GM18519 (cell line): ENCODE data around the gene SMLR1.

Source experiments
- ATAC-seq: cut with Tn5 transposase; IDR thresholded peaks from one replicate; pipeline ENCODE4 v1.9.1; 2021; ENCODE audit warnings: mild to moderate bottlenecking, moderate library complexity; ENCODE audit not compliant: unreplicated experiment, low FRiP score

Gene SMLR1

GRCh38 chr6:130885392-130886192, 58.4 kb downstream of the SMLR1 start:
- ATAC-seq, result peak; percentile 76
